GM19043 (cell line): ENCODE measurements around the gene ZNF217.
"Not testable (repeated sequence)": the region's sequence is repeated elsewhere in the genome, so short reads cannot be mapped to it uniquely, and the experiment has no call there.

Experiments used
- ATAC-seq: cut with Tn5 transposase; IDR thresholded peaks from one replicate; pipeline ENCODE4 v1.9.1; 2021; ENCODE audit warnings: low read depth; ENCODE audit not compliant: unreplicated experiment

The ZNF217 gene

DNA sequence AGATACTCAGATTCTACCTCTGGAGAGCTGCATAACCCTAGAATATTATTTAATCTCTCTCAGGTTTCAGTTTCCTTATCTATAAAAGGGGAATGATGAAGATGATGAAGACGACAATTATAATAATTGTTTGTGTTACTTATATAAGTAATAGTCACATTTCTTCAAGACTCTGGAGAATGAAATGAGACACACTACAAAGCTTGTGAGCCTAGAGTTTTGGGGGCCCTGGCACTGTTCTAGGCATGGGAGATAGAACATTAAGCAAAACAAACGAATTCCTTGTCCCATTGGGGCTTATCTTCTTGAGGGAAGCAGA lies 5.4 kb upstream of the ZNF217 start:
- no peak for ATAC-seq

DNA sequence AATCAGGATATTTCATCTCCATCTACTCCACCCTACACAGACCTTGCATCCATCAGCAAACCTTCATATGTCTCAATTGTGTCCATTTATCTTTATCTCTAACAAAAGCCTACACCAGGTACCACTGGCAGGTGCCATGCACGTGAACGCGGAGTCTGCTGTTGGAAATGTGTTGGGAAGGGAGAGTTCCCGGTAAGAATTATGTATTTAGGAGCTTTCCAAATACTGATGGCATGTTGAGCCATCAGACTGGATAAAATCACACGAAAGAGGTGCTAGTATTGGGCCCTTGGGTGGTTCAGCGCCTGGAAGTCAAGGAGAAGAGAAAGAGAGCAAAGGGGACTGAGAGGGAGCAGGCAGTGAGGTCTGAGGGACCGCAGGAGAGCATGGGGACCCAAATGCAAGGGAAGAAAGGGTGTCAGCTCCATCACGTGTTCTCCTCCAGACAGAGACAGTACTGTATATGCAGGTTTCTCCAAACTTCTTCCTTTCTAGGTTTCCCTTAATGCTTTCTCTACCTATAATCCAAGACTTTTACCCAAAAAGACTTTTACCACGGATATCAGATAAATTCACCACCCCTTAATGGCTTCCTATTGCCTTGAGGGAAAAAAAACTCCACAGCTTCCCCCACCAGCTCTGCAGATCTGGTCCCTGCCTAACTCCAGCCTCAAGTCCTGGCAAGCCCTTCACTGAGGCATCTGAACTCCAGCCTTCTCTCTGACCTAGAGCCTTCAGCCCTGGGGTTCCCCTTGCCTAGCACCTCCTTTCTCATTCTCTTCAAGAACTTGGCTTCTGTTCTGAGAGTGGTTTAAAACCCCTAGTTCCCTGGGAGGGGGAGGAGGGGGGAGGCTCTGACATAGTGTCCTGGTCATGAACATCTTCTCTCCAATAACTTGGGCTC lies 4.8 kb upstream of the ZNF217 start:
- ATAC-seq = no peak

DNA sequence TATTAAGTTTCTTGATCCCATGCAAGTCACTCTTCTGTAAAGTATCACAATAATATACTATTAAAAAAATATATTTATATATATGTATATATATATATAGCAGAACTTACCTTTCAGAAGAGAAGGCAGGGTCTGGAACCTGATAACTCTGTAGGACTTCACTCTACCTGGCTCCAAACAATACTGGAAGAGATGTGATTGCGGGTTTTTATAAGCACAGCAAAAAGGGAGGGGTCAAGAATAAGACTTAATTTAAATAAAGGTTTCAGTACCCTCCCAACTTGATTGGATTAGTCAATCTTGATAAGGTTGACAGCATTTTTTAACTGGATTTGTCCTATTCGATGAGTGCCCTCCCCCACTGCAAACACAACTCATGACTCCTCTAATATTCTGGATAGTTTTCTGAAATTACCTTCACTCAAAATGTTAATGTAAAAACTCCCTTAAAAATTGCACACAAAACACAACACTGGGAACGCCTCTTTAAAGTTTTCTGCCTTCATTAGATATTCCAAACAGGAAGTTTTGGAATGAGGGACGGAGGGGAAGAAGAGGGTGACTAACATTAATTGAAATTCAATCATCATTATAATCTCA lies 4.0 kb upstream of the ZNF217 start:
- no peak for ATAC-seq

DNA sequence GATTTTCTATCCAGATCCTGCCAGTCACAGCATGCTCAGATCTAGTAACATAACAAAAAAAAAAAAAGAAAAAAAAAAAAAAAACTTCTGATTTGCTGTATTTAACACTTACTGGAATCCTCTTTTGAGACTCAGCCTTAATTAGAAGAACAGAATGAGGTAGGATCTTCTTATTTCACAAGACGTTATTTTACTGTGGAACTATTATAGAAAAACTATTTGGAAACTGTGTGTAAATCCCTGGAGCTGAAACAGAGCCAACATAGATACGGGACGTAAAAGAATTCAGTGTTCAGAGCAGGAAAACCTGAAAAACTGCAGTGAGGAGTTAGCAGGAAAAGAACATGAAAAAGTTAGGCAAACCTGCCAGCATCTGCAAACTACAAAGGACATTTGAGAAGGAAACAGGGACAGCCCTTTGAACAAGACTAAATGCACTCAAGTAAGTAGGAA lies 3.4 kb upstream of the ZNF217 start:
- ATAC-seq = no peak

DNA sequence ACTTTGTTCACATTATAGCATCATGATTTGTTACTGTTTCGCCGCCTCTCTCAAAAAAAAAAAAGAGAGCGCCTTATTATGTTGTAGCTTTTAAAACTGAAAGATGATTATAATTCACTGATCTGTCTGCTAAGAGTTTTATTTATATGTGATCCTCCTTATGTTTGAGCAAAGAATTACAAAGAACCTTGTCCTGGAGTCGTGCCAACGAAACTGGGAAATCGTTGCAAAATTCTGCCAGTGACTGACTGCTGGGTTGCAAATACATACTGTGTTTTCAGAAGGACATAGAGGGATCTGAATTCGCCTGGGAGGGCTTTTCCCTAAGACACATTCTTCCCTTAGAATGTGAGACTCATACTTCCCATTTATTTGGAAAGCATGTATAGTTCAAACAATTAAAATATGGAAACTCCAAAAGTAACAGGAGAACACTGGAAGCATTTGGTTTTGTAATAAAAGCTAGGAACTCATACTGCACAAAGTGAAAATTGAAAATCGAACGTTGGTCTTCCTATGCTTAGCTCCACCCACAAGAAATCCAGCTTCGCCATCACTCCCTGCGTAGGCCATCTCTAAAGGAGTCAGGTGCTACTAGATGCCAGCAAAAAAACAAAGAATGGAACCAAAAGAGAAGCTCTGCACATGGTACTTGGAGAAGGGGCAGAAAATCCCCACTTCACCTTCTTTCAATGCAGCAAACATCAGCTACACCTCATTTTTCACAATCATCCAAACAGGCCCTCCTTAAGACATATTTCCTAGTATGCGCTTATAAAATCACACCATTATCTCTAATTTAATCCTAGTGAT lies 2.8 kb upstream of the ZNF217 start:
- not testable (repeated sequence) for ATAC-seq

DNA sequence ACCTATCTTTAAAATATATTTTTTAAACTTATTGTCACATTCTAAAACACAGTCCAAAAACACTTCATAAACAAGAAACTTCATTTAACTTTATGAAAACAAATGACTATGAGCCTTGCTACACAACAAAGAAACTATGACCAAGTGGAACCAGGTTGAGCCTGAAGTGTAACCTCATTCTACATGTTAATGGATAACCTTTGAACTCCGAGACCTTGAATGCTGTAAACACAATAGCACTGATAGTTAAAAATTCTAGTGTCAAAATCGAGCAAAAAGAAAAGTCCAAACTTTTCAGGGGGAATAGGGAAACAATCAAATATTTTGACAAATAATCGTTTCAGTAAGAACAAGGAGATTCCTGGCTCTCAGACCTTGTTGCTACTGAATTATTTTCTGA lies 2.1 kb upstream of the ZNF217 start:
- not testable (repeated sequence) for ATAC-seq

DNA sequence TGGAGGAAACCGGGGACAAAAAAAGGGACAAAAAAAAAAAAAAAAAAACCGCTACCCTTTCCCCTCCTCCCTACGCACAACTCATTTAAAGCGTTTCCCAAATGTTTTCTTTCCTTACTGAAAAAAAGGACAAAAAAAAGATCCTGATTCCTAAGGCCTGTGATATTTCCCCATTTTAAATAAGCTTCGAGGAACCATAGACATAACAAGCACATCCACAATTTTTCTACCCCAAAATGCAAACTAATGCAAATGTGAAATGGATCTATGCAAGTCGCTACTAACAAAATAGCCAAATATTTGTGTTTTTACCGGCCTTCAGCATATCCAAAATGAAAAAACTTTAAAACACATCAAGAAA lies 1.4 kb upstream of the ZNF217 start:
- no peak for ATAC-seq

DNA sequence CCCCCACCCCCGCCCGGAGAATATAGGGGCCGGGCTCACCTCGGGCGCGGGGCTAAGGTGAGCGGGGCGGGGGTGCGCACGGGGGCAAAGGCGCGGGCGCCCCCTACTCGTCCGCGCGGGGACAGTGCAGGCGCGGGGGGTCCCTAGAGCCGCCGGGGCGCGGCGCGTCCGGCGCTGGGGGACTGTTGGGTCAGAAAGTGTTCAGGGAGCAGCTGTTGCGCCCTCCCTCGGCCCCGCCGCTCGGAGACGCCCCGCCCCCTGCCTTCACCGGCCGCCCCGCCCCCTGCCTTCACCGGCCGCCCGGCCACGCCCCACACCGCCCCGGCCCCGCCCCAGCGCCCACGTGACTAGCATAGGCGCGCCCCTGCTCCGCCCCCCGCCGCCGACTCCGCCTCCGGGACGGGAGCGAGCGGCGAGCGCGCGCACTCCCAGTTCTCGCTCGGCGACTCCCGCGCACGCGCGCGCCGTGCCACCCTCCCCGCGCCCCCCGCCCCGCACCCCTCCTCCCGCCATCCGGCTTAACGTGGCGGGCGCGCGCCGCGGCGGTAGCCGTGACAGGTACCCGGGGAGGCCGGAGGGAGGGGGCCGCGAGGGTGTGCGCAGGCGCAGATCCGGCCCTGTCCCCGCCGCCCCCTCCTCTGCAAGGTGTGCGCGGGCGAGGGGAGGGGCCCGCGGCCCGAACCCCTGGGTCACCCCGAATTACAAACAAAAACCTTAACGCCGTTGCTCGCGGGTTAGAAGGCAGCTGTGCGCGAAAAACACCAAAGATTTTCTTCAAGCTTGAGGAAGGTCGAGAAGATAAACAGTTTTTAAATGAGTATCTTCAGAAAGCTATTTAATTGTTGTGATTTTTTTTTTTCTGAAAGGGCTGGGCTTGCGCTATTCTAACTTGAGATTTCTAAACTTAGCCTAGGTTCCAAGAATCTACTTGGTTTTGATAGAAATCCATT lies 704 bp upstream of the ZNF217 start:
- ATAC-seq = peak; percentile 61

DNA sequence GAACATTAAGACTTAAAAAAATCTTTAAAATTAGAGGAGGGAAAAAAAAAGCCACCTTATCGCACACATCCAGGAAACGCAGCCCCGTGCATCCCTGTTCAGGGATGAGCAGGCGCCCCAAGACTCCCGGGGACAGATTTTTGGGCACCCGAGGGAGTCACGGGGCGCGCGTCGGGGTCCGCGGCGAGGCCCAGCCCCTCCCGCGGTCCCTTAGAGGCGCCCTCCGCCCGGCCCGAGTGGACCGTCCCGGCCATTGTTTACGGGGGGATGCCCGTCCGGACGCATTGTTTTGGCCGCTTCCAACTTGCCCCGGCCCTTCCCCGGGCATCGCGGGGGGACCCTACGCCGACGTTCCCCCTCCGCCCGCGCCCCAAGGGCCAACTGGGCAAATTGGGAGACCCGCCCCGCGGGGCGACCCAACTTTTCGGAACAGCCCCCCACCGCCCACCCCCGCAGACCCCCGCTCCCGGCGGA lies 610 bp downstream of the ZNF217 start:
- no peak for ATAC-seq

DNA sequence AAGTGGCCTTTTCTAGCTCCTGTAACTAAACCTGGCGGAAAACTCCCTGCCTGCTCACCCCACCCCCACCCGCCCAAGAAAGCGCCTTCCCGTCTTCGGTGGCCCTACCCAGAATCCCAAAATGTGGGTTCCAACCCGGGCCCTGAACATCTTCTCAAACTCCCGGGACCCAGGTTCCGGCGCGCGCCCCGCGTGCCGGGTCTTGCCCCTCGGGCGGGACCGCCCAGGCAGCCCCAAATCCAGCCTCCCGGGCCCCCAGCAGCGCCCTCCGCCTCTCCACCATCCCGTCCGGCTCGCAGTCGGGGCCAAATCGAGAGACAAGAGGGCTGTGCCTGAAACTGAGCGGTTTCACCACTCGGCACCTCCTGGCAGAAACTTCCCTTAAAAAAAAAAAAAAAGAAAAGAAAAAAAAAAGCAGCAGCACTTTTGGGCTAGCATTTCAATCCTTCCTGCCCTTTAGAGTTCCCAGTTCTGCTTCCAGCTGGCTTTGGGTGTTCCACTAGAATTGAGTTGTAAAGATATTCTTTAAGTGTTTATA lies 1.1 kb downstream of the ZNF217 start:
- peak; percentile 28 for ATAC-seq

DNA sequence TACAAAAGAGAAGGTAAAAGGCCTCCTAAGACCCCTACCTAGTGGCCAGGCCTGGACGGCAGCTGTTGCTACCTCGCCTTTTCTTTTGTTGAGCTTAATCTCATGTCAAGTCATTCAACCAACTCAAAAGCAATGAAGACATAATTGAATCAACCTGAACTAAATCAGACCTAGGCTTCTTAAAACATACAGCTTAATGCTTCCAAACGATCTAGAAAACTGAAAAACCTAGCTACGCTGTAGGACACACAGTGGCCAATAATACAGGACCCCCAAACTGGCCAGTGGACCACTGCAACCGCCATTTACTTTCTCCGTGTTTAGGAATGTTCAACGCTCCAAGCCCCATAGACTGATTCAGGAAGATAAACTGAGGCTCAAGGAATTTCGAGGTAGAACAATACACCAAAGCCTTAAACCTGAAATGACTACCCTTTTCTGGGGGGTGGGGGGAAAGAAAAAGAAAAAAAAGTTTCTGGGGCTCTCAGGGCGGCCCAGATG lies 1.6 kb downstream of the ZNF217 start:
- ATAC-seq = not testable (repeated sequence)

DNA sequence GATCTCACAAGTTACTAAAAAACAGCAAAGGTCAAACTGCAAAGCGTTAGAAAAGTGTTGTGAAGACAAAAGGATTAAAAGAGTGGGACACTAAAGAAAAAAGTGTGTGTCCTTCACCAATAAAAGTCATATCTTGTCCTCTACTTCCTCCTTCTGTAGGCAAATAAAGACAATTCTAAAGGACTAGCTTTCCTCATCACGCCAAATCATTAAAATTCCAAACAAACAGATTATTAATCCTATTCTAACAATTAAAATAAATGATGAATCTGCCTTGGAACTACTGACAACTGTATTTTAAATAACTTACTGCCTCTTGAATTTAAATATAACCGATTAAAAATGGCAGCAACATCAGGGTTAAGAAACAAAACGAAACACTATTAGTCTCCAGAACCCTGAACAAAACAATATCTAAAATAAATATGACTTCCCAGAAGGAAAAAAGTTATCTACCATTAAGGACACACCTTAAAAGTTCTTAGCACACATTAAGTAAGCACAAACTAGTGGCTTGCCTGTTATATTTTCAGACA lies 2.4 kb downstream of the ZNF217 start:
- not testable (repeated sequence) for ATAC-seq

DNA sequence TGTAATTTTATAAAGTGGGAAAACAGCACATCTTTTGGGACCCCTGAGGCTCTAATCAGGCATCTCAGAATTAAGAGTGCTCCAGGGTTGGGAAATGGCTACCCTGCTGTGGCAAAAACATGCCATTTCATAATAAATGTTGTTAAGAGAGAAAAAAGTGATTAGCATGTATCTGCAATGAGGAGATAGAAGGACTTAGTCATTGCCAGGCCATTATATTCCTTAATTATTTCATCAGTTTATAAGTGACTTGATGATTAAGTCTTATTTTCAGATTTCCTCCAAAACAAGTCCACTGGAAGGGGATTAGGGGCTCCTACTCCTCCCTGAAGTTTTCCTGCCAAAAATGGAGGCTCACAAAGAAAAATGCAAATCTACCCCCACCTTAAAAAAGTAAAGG lies 3.0 kb downstream of the ZNF217 start:
- not testable (repeated sequence) for ATAC-seq

DNA sequence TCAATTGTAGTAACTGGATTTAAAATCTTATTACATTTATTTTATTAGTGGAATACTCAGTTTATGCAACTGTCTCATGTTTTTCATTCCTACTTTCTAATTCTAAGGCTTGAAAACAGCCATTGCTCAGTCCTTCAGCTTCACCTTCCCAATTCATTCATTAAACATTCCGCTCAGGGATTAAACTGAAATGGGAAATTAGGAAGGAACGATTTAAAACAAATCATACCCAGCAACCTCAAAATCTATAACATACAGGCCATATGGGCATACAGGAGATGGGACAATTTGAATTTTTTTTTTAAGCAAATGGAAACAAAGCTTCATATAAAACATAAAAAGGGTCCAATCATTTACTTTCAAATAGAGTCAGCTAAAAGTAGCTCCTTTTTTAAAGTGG lies 3.5 kb downstream of the ZNF217 start:
- ATAC-seq = not testable (repeated sequence)

DNA sequence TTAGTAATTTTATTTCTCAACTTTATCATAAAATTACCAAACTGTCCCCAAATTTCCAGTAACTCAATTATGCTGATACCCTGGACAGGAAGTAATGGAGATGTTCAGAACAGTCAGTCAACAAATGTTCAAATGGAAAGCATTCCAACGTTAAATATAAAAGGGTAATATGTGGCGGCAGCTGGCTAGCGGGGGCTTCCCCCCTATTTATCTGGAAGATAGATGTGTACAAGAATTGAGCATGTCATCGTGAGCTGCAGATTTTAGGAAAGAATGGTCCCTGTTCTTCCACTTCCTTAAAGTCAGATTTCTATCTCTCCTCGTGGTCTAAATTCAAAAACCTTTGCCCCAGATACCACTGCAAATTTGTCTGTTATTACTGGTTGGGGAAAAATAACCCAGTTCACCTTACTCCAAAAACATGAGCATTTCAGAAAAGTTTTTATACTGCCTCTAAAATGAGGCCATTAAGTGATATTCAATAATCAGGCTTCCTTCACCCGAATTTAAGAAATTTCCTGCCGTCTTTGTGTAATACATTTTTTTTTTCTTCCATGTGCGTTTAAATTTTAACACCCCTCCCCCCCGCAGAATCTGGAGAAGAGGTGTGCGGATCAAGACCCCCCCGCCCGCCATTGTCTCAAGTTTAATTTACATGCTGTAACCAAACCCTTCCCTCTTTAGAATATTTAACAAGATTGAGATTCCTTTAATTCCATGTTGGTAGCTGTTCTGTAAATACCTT lies 4.1 kb downstream of the ZNF217 start:
- not testable (repeated sequence) for ATAC-seq

DNA sequence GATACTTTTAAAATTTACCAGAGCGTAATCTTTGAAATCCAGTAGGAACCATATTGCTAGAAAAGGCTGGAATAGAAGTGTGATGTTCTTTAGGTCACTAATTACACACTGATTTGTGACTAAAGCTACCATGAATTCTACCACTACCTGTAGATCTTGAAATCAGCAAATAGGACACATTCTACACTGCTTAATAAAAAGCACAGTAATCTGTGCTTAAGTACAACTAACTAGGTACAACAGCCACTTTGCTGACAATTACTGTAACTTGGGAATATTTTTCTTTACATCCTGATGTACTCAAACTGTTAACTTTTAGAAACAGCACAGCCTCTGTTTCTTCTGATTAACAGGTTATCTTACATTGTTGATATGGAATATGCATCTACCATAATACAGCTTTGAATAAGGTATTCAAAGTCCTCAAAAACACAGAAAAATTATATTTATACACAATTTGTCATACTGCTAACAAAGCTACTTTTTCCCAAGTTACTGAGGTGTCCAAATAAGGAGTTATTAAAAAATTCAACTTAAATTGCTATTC lies 6.4 kb downstream of the ZNF217 start:
- not testable (repeated sequence) for ATAC-seq

DNA sequence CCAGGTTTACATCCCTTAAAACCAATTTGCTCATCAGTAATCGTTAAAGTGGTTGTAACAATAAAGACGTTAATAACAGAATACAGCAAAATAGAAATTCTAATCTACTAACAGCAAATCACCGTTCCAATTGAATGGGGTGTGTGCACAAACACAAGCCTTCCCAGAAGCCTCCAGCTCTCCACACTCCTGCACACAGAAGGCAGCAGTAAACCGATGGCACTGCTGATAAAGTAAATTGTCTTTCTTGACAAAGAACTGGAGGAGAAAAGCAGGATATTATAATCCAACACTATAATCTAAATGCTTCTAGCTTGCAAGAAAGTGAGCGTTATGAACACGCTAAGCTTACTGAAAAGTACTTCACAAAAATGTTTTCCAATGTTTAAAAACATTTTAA lies 7.0 kb downstream of the ZNF217 start:
- no peak for ATAC-seq

DNA sequence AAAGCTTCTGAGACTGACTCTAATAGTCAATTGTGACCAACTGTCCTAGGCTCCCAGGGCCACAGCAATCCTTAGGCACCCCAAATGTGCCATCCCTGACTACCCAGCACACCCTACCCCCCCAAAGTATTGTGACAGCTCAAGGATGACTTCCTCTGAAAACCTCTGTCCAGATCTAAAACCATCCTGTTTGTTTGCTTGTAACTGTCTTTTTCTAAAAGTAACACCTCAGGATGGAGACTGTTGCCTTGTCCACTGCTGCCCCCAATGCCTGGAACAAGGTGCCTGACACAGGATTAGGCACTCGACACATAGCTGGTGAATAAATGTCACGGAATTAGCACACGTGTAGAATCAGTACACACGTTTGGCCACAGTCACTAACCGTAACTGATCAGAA lies 7.7 kb downstream of the ZNF217 start:
- not testable (repeated sequence) for ATAC-seq
